Measurements from ENCODE around the gene M1AP.

- TF ChIP-seq CTCF (IDR thresholded peaks at IDR 0.05): no peak
- TF ChIP-seq POLR2AphosphoS5 (IDR thresholded peaks at IDR 0.05; ENCODE audit: low read depth, low read length): no peak
Measured at GRCh38 chr2:74553892-74554819, 94.0 kb downstream of the M1AP start, which contains the start of the genes DOK1 and LOXL3.

All from Panc1 (cell line).